ENCODE measurements around the gene NEK8.

NEK8 gene

GRCh38 chr17:28712032-28712704 lies 16.4 kb upstream of the NEK8 start:
- Histone ChIP-seq H3K9ac (ENCODE audit: low read length) (peak overlapping the region; percentile 65), H4K20me1 (ENCODE audit: insufficient read depth, low read length) (no peaks in the 10 kb centered on the region), H3K4me2 (ENCODE audit: low read length) (peak overlapping the region; percentile 81), H3F3A (ENCODE audit: insufficient read depth, low read length) (no peaks in the 10 kb centered on the region), H3K9me3 (ENCODE audit: low read length) (no peaks in the 10 kb centered on the region), H3K4me1 (ENCODE audit: insufficient read depth, low read length, severe bottlenecking) (peaks cover 29% of the 10 kb centered on the region), H3K4me3 (ENCODE audit: low read depth, low read length, poor library complexity, severe bottlenecking) (peak overlapping the region; percentile 66), H3K36me3 (ENCODE audit: insufficient read depth, low read length) (no peaks in the 10 kb centered on the region), H3K9me2 (ENCODE audit: low read depth, low read length) (no peaks in the 10 kb centered on the region), H3K27me3 (ENCODE audit: insufficient read depth, low read length) (no peaks in the 10 kb centered on the region), H3K79me2 (ENCODE audit: insufficient read depth, low read length) (no peaks in the 10 kb centered on the region), H2AFZ (ENCODE audit: low read length) (0 out of 2 replicates have a peak overlapping the region, but pooled peaks have one; percentile 9), H3K27ac (ENCODE audit: low read depth, low read length, poor library complexity, severe bottlenecking) (no peak overlapping the region)
- TF ChIP-seq EZH2 (IDR thresholded peaks at IDR 0.05; ENCODE audit: borderline replicate concordance, low read length), result no peak
- peak; percentile 34; the same call in 1 of the 2 replicates for TF ChIP-seq CTCF (IDR thresholded peaks at IDR 0.05; ENCODE audit: low read length)

- no peaks in the 10 kb centered on the region for H3K36me3 ChIP-seq (ENCODE audit: insufficient read depth, low read length)
- no peak overlapping the region for H3K4me3 ChIP-seq (ENCODE audit: low read depth, low read length, poor library complexity, severe bottlenecking)
- no peaks in the 10 kb centered on the region for H3K9me2 ChIP-seq (ENCODE audit: low read depth, low read length)
- H3K9me3 ChIP-seq (ENCODE audit: low read length), result no peaks in the 10 kb centered on the region
- H2AFZ ChIP-seq (ENCODE audit: low read length), result no peak overlapping the region
- no peak overlapping the region for H3K27ac ChIP-seq (ENCODE audit: low read depth, low read length, poor library complexity, severe bottlenecking)
- no peak overlapping the region; the same call in 1 of the 2 replicates for H3K9ac ChIP-seq (ENCODE audit: low read length)
- H3F3A ChIP-seq (ENCODE audit: insufficient read depth, low read length), result no peaks in the 10 kb centered on the region
- no peaks in the 10 kb centered on the region for H3K79me2 ChIP-seq (ENCODE audit: insufficient read depth, low read length)
- peak overlapping the region; percentile 81; the same call in 1 of the 2 replicates for H3K4me2 ChIP-seq (ENCODE audit: low read length)
- TF ChIP-seq CTCF (IDR thresholded peaks at IDR 0.05; ENCODE audit: low read length) (no peak), EZH2 (IDR thresholded peaks at IDR 0.05; ENCODE audit: borderline replicate concordance, low read length) (no peak)
- H3K27me3 ChIP-seq (ENCODE audit: insufficient read depth, low read length), result no peaks in the 10 kb centered on the region
- H4K20me1 ChIP-seq (ENCODE audit: insufficient read depth, low read length), result no peaks in the 10 kb centered on the region
- peaks cover 35% of the 10 kb centered on the region for H3K4me1 ChIP-seq (ENCODE audit: insufficient read depth, low read length, severe bottlenecking)
Observed at GRCh38 chr17:28712705-28713415, 15.7 kb upstream of the NEK8 start.

GRCh38 chr17:28714281-28714680 lies 14.3 kb upstream of the NEK8 start:
- Histone ChIP-seq H3K4me1 (ENCODE audit: insufficient read depth, low read length, severe bottlenecking) (peaks cover 48% of the 10 kb centered on the region), H3K4me2 (ENCODE audit: low read length) (no peak overlapping the region), H3K36me3 (ENCODE audit: insufficient read depth, low read length) (no peaks in the 10 kb centered on the region), H3K9me3 (ENCODE audit: low read length) (no peaks in the 10 kb centered on the region), H3K4me3 (ENCODE audit: low read depth, low read length, poor library complexity, severe bottlenecking) (no peak overlapping the region), H3K9me2 (ENCODE audit: low read depth, low read length) (no peaks in the 10 kb centered on the region), H4K20me1 (ENCODE audit: insufficient read depth, low read length) (no peaks in the 10 kb centered on the region), H3K79me2 (ENCODE audit: insufficient read depth, low read length) (no peaks in the 10 kb centered on the region), H3K27me3 (ENCODE audit: insufficient read depth, low read length) (no peaks in the 10 kb centered on the region), H3K27ac (ENCODE audit: low read depth, low read length, poor library complexity, severe bottlenecking) (no peak overlapping the region), H2AFZ (ENCODE audit: low read length) (no peak overlapping the region), H3K9ac (ENCODE audit: low read length) (no peak overlapping the region), H3F3A (ENCODE audit: insufficient read depth, low read length) (no peaks in the 10 kb centered on the region)
- 0 out of 2 replicates have a peak, but pooled peaks have one; percentile 5 for TF ChIP-seq CTCF (IDR thresholded peaks at IDR 0.05; ENCODE audit: low read length)
- no peak for TF ChIP-seq EZH2 (IDR thresholded peaks at IDR 0.05; ENCODE audit: borderline replicate concordance, low read length)

All from OCI-LY1 (cell line).